Measurements from ENCODE around the gene ACOT2.
"Not testable (repeated sequence)": the region's sequence is repeated elsewhere in the genome, so short reads cannot be mapped to it uniquely, and the experiment has no call there.

DNA sequence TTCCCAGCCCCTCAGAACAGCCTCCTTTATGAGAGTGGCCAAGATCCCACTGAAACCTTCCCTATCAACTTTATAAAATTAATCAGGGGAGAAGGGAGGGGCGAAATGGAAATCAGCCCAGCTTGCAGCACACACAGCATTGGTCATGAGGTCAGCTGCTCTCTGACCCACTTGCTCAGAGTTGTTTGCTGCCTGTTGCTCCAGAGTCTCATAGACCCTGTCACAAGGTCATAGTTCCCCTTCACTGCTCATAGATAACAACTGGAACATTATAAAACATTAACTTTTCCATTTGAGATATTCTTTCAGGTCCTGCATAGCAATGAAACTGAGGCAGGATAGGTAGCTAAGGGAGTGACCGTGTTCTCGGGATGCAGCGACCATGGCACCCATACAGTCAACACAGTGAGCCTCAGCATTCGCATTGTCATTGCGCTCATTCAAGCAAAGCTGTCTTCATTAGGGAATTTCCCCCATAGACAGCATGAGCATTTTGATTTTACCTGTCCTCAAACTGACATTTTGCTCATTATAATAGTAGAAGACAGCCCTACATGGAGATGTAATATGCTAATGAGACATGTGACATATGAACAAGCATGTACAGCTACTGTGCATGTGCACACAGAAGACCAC is 19.0 kb upstream of the ACOT2 start:
- TF ChIP-seq EZH2 (IDR thresholded peaks at IDR 0.05; ENCODE audit: insufficient read depth, poor library complexity, severe bottlenecking); EZH2phosphoT487 (IDR thresholded peaks at IDR 0.05; ENCODE audit: insufficient read depth, low read depth): not testable (repeated sequence)
